IMR-90 (cell line): ENCODE data around the gene GRIA4. TPM values are rescaled to one million over a fixed set of nuclear protein-coding genes. Genes with fewer than 3 reads are reported as not detected.

Source experiments
- ATAC-seq: fragments of 200-7000 bp; cut with Tn5 transposase; 2 replicates; pipeline ENCODE4 v1.9.1; 2020; ENCODE audit warnings: low read depth, mild to moderate bottlenecking, moderate library complexity
- BruUV-seq: library from RNA; stranded (reverse); fragments of 400-500 nt; replicated peaks from 2 replicates; lab custom pipeline; 2021; lab: Mats Ljungman, UMichigan
- CTCF ChIA-PET: fragments of 300-600 bp; formaldehyde crosslinking; extraction: SDS; loops from one replicate; lab custom pipeline; 2021; ENCODE audit warnings: antibody characterized with exemption; lab: Yijun Ruan, JAX
- POLR2A ChIA-PET: fragments of 300-600 bp; sonication (Branson Sonifier 250); formaldehyde crosslinking; loops from one replicate; lab custom pipeline; 2022; ENCODE audit warnings: antibody characterized with exemption; ENCODE audit not compliant: unreplicated experiment; lab: Charles Lee
- DNase-seq: peaks from one replicate; pipeline ENCODE4 v3.0.0; 2013
- H2AFZ ChIP-seq: replicated peaks from 2 replicates; pipeline ENCODE3; 2013; ENCODE audit warnings: low read length, mild to moderate bottlenecking; ENCODE audit not compliant: poor library complexity
- H2AK5ac ChIP-seq: 2 replicates; pipeline ENCODE4 v1.6.1; 2013; ENCODE audit warnings: low read depth, low read length, inconsistent platforms
- H2AK9ac ChIP-seq: replicated peaks from 2 replicates; pipeline ENCODE3; 2013; ENCODE audit warnings: mild to moderate bottlenecking, low read depth, low read length, moderate library complexity; ENCODE audit not compliant: poor library complexity
- H2BK120ac ChIP-seq: 2 replicates; pipeline ENCODE4 v1.6.1; 2013; ENCODE audit warnings: low read depth, low read length, inconsistent platforms
- H2BK15ac ChIP-seq: 3 replicates; pipeline ENCODE4 v1.6.1; 2013; ENCODE audit warnings: low read depth, low read length, inconsistent platforms
- H2BK20ac ChIP-seq: 2 replicates; pipeline ENCODE4 v1.6.1; 2013; ENCODE audit warnings: low read depth, mild to moderate bottlenecking, inconsistent platforms, low read length, moderate library complexity
- H2BK5ac ChIP-seq: 2 replicates; pipeline ENCODE4 v1.6.1; 2013; ENCODE audit warnings: mild to moderate bottlenecking, low read depth, low read length, inconsistent platforms; ENCODE audit not compliant: poor library complexity, severe bottlenecking
- H3K14ac ChIP-seq: replicated peaks from 2 replicates; pipeline ENCODE4 v1.6.1; 2013; ENCODE audit warnings: low read depth, low read length, inconsistent platforms
- H3K18ac ChIP-seq: 2 replicates; pipeline ENCODE4 v1.6.1; 2013; ENCODE audit warnings: low read depth, low read length, control low read depth
- H3K23ac ChIP-seq: 2 replicates; pipeline ENCODE4 v1.6.1; 2013; ENCODE audit warnings: low read depth, low read length, inconsistent platforms
- H3K27ac ChIP-seq: 2 replicates; pipeline ENCODE4 v1.5.1; 2013; ENCODE audit warnings: mild to moderate bottlenecking, control low read depth, low read length; ENCODE audit not compliant: insufficient read depth
- H3K27me3 ChIP-seq: 2 replicates; pipeline ENCODE4 v1.6.1; 2013; ENCODE audit warnings: low read length; ENCODE audit not compliant: control insufficient read depth, insufficient read depth
- H3K36me3 ChIP-seq: 2 replicates; pipeline ENCODE4 v1.6.1; 2013; ENCODE audit warnings: low read length, mixed read lengths; ENCODE audit not compliant: control insufficient read depth, insufficient read depth
- H3K4ac ChIP-seq: 2 replicates; pipeline ENCODE4 v1.6.1; 2013; ENCODE audit warnings: low read depth, low read length, inconsistent platforms
- H3K4me1 ChIP-seq: 2 replicates; pipeline ENCODE4 v1.6.1; 2013; ENCODE audit warnings: low read length, mixed read lengths; ENCODE audit not compliant: control insufficient read depth, insufficient read depth
- H3K4me2 ChIP-seq: 2 replicates; pipeline ENCODE4 v1.6.1; 2013; ENCODE audit warnings: low read depth, mild to moderate bottlenecking, control low read depth, low read length, moderate library complexity
- H3K4me3 ChIP-seq: 2 replicates; pipeline ENCODE4 v1.5.1; 2013; ENCODE audit warnings: low read depth, mild to moderate bottlenecking, control low read depth, low read length, moderate library complexity; ENCODE audit not compliant: insufficient read depth
- H3K56ac ChIP-seq: 2 replicates; pipeline ENCODE4 v1.6.1; 2013; ENCODE audit warnings: low read length, inconsistent platforms; ENCODE audit not compliant: insufficient read depth; ENCODE audit errors: extremely low read depth
- H3K79me1 ChIP-seq, 2 experiments: 2 replicates each; pipeline ENCODE4 v1.6.1; 2013; ENCODE audit warnings: low read length in 2 of 2, inconsistent platforms in 1 of 2, low read depth in 1 of 2
- H3K9ac ChIP-seq: 2 replicates; pipeline ENCODE4 v1.6.1; 2013; ENCODE audit warnings: low read depth, low read length, control low read depth
- H3K9me1 ChIP-seq: 2 replicates; pipeline ENCODE4 v1.6.1; 2013; ENCODE audit warnings: low read length, inconsistent platforms; ENCODE audit not compliant: insufficient read depth
- H3K9me3 ChIP-seq: 2 replicates; pipeline ENCODE4 v1.6.1; 2013; ENCODE audit warnings: low read length; ENCODE audit not compliant: control insufficient read depth, insufficient read depth
- H4K20me1 ChIP-seq: 2 replicates; pipeline ENCODE4 v1.6.1; 2013; ENCODE audit warnings: low read length, inconsistent platforms; ENCODE audit not compliant: insufficient read depth
- H4K5ac ChIP-seq: 2 replicates; pipeline ENCODE4 v1.6.1; 2013; ENCODE audit warnings: mild to moderate bottlenecking, low read depth, low read length, control low read depth
- H4K8ac ChIP-seq, 2 experiments: 2 replicates each; pipeline ENCODE4 v1.6.1; 2013; ENCODE audit warnings: low read depth in 2 of 2, low read length in 2 of 2, control low read depth in 1 of 2, inconsistent platforms in 1 of 2
- H4K91ac ChIP-seq: 2 replicates; pipeline ENCODE4 v1.6.1; 2013; ENCODE audit warnings: low read depth, low read length, inconsistent platforms; ENCODE audit not compliant: insufficient read depth
- CTCF ChIP-seq: conservative IDR thresholded peaks from 2 replicates; pipeline ENCODE4 v1.5.1; 2012; ENCODE audit warnings: mild to moderate bottlenecking, low read depth, low read length, improper control_type of control experiment
- FOS ChIP-seq: fragments of 150-350 bp; IDR thresholded peaks from 2 replicates; pipeline ENCODE4 v1.6.1; 2016; ENCODE audit warnings: low read depth, low read length
- MAFK ChIP-seq: IDR thresholded peaks from 2 replicates; pipeline ENCODE4 v1.6.1; 2012; ENCODE audit warnings: low read depth, low read length, improper control_type of control experiment
- MAZ ChIP-seq: IDR thresholded peaks from 2 replicates; pipeline ENCODE4 v1.6.1; 2012; ENCODE audit warnings: low read depth, mild to moderate bottlenecking, low read length, improper control_type of control experiment, moderate library complexity, borderline replicate concordance
- MXI1 ChIP-seq: IDR thresholded peaks from 2 replicates; pipeline ENCODE4 v1.6.1; 2012; ENCODE audit warnings: low read depth, mild to moderate bottlenecking, low read length, moderate library complexity, borderline replicate concordance
- POLR2A ChIP-seq: IDR thresholded peaks from 2 replicates; pipeline ENCODE4 v1.6.1; 2012; ENCODE audit warnings: mild to moderate bottlenecking, low read depth, low read length
- RAD21 ChIP-seq: IDR thresholded peaks from 2 replicates; pipeline ENCODE4 v1.6.1; 2012; ENCODE audit warnings: low read length, improper control_type of control experiment
- RCOR1 ChIP-seq: IDR thresholded peaks from 2 replicates; pipeline ENCODE4 v1.6.1; 2012; ENCODE audit warnings: mild to moderate bottlenecking, low read length, improper control_type of control experiment; ENCODE audit not compliant: insufficient replicate concordance
- RFX5 ChIP-seq: IDR thresholded peaks from 2 replicates; pipeline ENCODE4 v1.8.0; 2012; ENCODE audit warnings: low read depth, mild to moderate bottlenecking, low read length, moderate library complexity
- WGBS, 2 experiments: methylation state at CpG; one replicate each; pipeline versions ENCODE4 v1.1.5 to v1.1.7; 2013; ENCODE audit warnings: missing lambda C conversion rate in 2 of 2; ENCODE audit not compliant: insufficient read length in 1 of 2; ENCODE audit errors: extremely low coverage in 2 of 2; 5-methylcytosine and 5-hydroxymethylcytosine counted together
- dilution Hi-C: fragments of 300-500 bp; cut with HindIII; formaldehyde crosslinking; loops from one replicate; pipeline ENCODE4 v1.14.3; 2018; ENCODE audit warnings: low sequenced_read_pairs; ENCODE audit not compliant: unreplicated experiment
- in situ Hi-C: fragments of 300-500 bp; cut with MboI; formaldehyde crosslinking; loops from 3 replicates; pipeline ENCODE4 v1.14.3; 2019; ENCODE audit warnings: low sequenced_read_pairs, inconsistent platforms, mixed read lengths
- intact Hi-C: fragments of 100-400 bp; cut with micrococcal nuclease; formaldehyde crosslinking; loops from 2 replicates; pipeline ENCODE4 v1.10.0; 2022
- polyA plus RNA-seq, 3 experiments: library from polyadenylated mRNA; depleted of rRNA; stranded (reverse); fragments of >200 nt; gene quantifications; 2 replicates each; pipeline ENCODE4 v1.2.3, GENCODE V29; 2012; ENCODE audit warnings: low replicate concordance in 1 of 3
- total RNA-seq: library from RNA; depleted of rRNA; stranded (reverse); fragments of >200 nt; gene quantifications from 2 replicates; pipeline ENCODE4 v1.2.3, GENCODE V29; 2012

Gene GRIA4
- total and polyA plus RNA-seq, 2 of the 4 experiments (the other 2 are of a cell fraction) = 0.36 to 1.0 TPM

- H4K91ac ChIP-seq = no peak overlapping the region
- H4K20me1 ChIP-seq = no peaks in the 10 kb centered on the region
- H3K4me1 ChIP-seq = no peaks in the 10 kb centered on the region
- no peak overlapping the region for H3K14ac ChIP-seq
- ATAC-seq (no peak), DNase-seq (no peak)
- dilution Hi-C loops = no loop called here
- TF ChIP-seq MXI1 (no peak), CTCF (no peak), FOS (no peak), MAZ (no peak), RCOR1 (no peak), RAD21 (no peak), POLR2A (no peak), MAFK (no peak), RFX5 (no peak)
- H3K27me3 ChIP-seq = no peaks in the 10 kb centered on the region
- BruUV-seq = no TSS peak
- whole genome bisulfite sequencing, 2 experiments = no CpG with 5 or more reads among the region's 3 CpGs
- no peak overlapping the region for H2AK5ac ChIP-seq
- H3K36me3 ChIP-seq = no peaks in the 10 kb centered on the region
- intact Hi-C loops = no loop called here
- no peak overlapping the region for H2BK5ac ChIP-seq
- H3K9me3 ChIP-seq = no peaks in the 10 kb centered on the region
- ChIA-PET CTCF (no interaction called here), POLR2A (no interaction called here)
- H2BK15ac ChIP-seq = no peak overlapping the region
- H3K4me2 ChIP-seq = no peak overlapping the region
- H3K23ac ChIP-seq = no peak overlapping the region
- H3K4me3 ChIP-seq = no peak overlapping the region
- H3K27ac ChIP-seq = no peak overlapping the region
- no peaks in the 10 kb centered on the region for H3K9me1 ChIP-seq
- no peak overlapping the region for H3K56ac ChIP-seq
- H4K8ac ChIP-seq = no peak overlapping the region
- no peak overlapping the region for H2BK20ac ChIP-seq
- H3K79me1 ChIP-seq = no peaks in the 10 kb centered on the region
- H3K9ac ChIP-seq = no peak overlapping the region
- H2AFZ ChIP-seq = no peak overlapping the region
- H3K18ac ChIP-seq = no peak overlapping the region
- no peak overlapping the region for H4K5ac ChIP-seq
- no peak overlapping the region for H2AK9ac ChIP-seq
- in situ Hi-C loops = no loop called here
- no peak overlapping the region for H3K4ac ChIP-seq
- H2BK120ac ChIP-seq = no peak overlapping the region
Measured at GRCh38 chr11:105780781-105781525, 171.1 kb downstream of the GRIA4 start.
